IMR-90 (cell line): ENCODE results near the gene TFAM. TPM values are rescaled to one million over a fixed set of nuclear protein-coding genes. Genes with fewer than 3 reads are reported as not detected.

Experiments used
- ATAC-seq: fragments of 200-7000 bp; cut with Tn5 transposase; 2 replicates; pipeline ENCODE4 v1.9.1; 2020; ENCODE audit warnings: low read depth, mild to moderate bottlenecking, moderate library complexity
- BruUV-seq: library from RNA; stranded (reverse); fragments of 400-500 nt; replicated peaks from 2 replicates; lab custom pipeline; 2021; lab: Mats Ljungman, UMichigan
- CTCF ChIA-PET: fragments of 300-600 bp; formaldehyde crosslinking; extraction: SDS; loops from one replicate; lab custom pipeline; 2021; ENCODE audit warnings: antibody characterized with exemption; lab: Yijun Ruan, JAX
- POLR2A ChIA-PET: fragments of 300-600 bp; sonication (Branson Sonifier 250); formaldehyde crosslinking; loops from one replicate; lab custom pipeline; 2022; ENCODE audit warnings: antibody characterized with exemption; ENCODE audit not compliant: unreplicated experiment; lab: Charles Lee
- DNase-seq: peaks from one replicate; pipeline ENCODE4 v3.0.0; 2013
- H2AFZ ChIP-seq: replicated peaks from 2 replicates; pipeline ENCODE3; 2013; ENCODE audit warnings: low read length, mild to moderate bottlenecking; ENCODE audit not compliant: poor library complexity
- H2AK5ac ChIP-seq: 2 replicates; pipeline ENCODE4 v1.6.1; 2013; ENCODE audit warnings: low read depth, low read length, inconsistent platforms
- H2AK9ac ChIP-seq: replicated peaks from 2 replicates; pipeline ENCODE3; 2013; ENCODE audit warnings: mild to moderate bottlenecking, low read depth, low read length, moderate library complexity; ENCODE audit not compliant: poor library complexity
- H2BK120ac ChIP-seq: 2 replicates; pipeline ENCODE4 v1.6.1; 2013; ENCODE audit warnings: low read depth, low read length, inconsistent platforms
- H2BK15ac ChIP-seq: 3 replicates; pipeline ENCODE4 v1.6.1; 2013; ENCODE audit warnings: low read depth, low read length, inconsistent platforms
- H2BK20ac ChIP-seq: 2 replicates; pipeline ENCODE4 v1.6.1; 2013; ENCODE audit warnings: low read depth, mild to moderate bottlenecking, inconsistent platforms, low read length, moderate library complexity
- H2BK5ac ChIP-seq: 2 replicates; pipeline ENCODE4 v1.6.1; 2013; ENCODE audit warnings: mild to moderate bottlenecking, low read depth, low read length, inconsistent platforms; ENCODE audit not compliant: poor library complexity, severe bottlenecking
- H3K14ac ChIP-seq: replicated peaks from 2 replicates; pipeline ENCODE4 v1.6.1; 2013; ENCODE audit warnings: low read depth, low read length, inconsistent platforms
- H3K18ac ChIP-seq: 2 replicates; pipeline ENCODE4 v1.6.1; 2013; ENCODE audit warnings: low read depth, low read length, control low read depth
- H3K23ac ChIP-seq: 2 replicates; pipeline ENCODE4 v1.6.1; 2013; ENCODE audit warnings: low read depth, low read length, inconsistent platforms
- H3K27ac ChIP-seq: 2 replicates; pipeline ENCODE4 v1.5.1; 2013; ENCODE audit warnings: mild to moderate bottlenecking, control low read depth, low read length; ENCODE audit not compliant: insufficient read depth
- H3K27me3 ChIP-seq: 2 replicates; pipeline ENCODE4 v1.6.1; 2013; ENCODE audit warnings: low read length; ENCODE audit not compliant: control insufficient read depth, insufficient read depth
- H3K36me3 ChIP-seq: 2 replicates; pipeline ENCODE4 v1.6.1; 2013; ENCODE audit warnings: low read length, mixed read lengths; ENCODE audit not compliant: control insufficient read depth, insufficient read depth
- H3K4ac ChIP-seq: 2 replicates; pipeline ENCODE4 v1.6.1; 2013; ENCODE audit warnings: low read depth, low read length, inconsistent platforms
- H3K4me1 ChIP-seq: 2 replicates; pipeline ENCODE4 v1.6.1; 2013; ENCODE audit warnings: low read length, mixed read lengths; ENCODE audit not compliant: control insufficient read depth, insufficient read depth
- H3K4me2 ChIP-seq: 2 replicates; pipeline ENCODE4 v1.6.1; 2013; ENCODE audit warnings: low read depth, mild to moderate bottlenecking, control low read depth, low read length, moderate library complexity
- H3K4me3 ChIP-seq: 2 replicates; pipeline ENCODE4 v1.5.1; 2013; ENCODE audit warnings: low read depth, mild to moderate bottlenecking, control low read depth, low read length, moderate library complexity; ENCODE audit not compliant: insufficient read depth
- H3K56ac ChIP-seq: 2 replicates; pipeline ENCODE4 v1.6.1; 2013; ENCODE audit warnings: low read length, inconsistent platforms; ENCODE audit not compliant: insufficient read depth; ENCODE audit errors: extremely low read depth
- H3K79me1 ChIP-seq, 2 experiments: 2 replicates each; pipeline ENCODE4 v1.6.1; 2013; ENCODE audit warnings: low read length in 2 of 2, inconsistent platforms in 1 of 2, low read depth in 1 of 2
- H3K9ac ChIP-seq: 2 replicates; pipeline ENCODE4 v1.6.1; 2013; ENCODE audit warnings: low read depth, low read length, control low read depth
- H3K9me1 ChIP-seq: 2 replicates; pipeline ENCODE4 v1.6.1; 2013; ENCODE audit warnings: low read length, inconsistent platforms; ENCODE audit not compliant: insufficient read depth
- H3K9me3 ChIP-seq: 2 replicates; pipeline ENCODE4 v1.6.1; 2013; ENCODE audit warnings: low read length; ENCODE audit not compliant: control insufficient read depth, insufficient read depth
- H4K20me1 ChIP-seq: 2 replicates; pipeline ENCODE4 v1.6.1; 2013; ENCODE audit warnings: low read length, inconsistent platforms; ENCODE audit not compliant: insufficient read depth
- H4K5ac ChIP-seq: 2 replicates; pipeline ENCODE4 v1.6.1; 2013; ENCODE audit warnings: mild to moderate bottlenecking, low read depth, low read length, control low read depth
- H4K8ac ChIP-seq, 2 experiments: 2 replicates each; pipeline ENCODE4 v1.6.1; 2013; ENCODE audit warnings: low read depth in 2 of 2, low read length in 2 of 2, control low read depth in 1 of 2, inconsistent platforms in 1 of 2
- H4K91ac ChIP-seq: 2 replicates; pipeline ENCODE4 v1.6.1; 2013; ENCODE audit warnings: low read depth, low read length, inconsistent platforms; ENCODE audit not compliant: insufficient read depth
- BHLHE40 ChIP-seq: fragments of 150-350 bp; IDR thresholded peaks from 2 replicates; pipeline ENCODE4 v1.6.1; 2016; ENCODE audit warnings: mild to moderate bottlenecking, low read depth, low read length
- CEBPB ChIP-seq: IDR thresholded peaks from 2 replicates; pipeline ENCODE4 v1.6.1; 2012; ENCODE audit warnings: low read depth, low read length, improper control_type of control experiment
- CHD1 ChIP-seq: IDR thresholded peaks from 2 replicates; pipeline ENCODE4 v1.6.1; 2012; ENCODE audit warnings: low read depth, low read length, improper control_type of control experiment
- CTCF ChIP-seq: conservative IDR thresholded peaks from 2 replicates; pipeline ENCODE4 v1.5.1; 2012; ENCODE audit warnings: mild to moderate bottlenecking, low read depth, low read length, improper control_type of control experiment
- FOS ChIP-seq: fragments of 150-350 bp; IDR thresholded peaks from 2 replicates; pipeline ENCODE4 v1.6.1; 2016; ENCODE audit warnings: low read depth, low read length
- MAFK ChIP-seq: IDR thresholded peaks from 2 replicates; pipeline ENCODE4 v1.6.1; 2012; ENCODE audit warnings: low read depth, low read length, improper control_type of control experiment
- MAZ ChIP-seq: IDR thresholded peaks from 2 replicates; pipeline ENCODE4 v1.6.1; 2012; ENCODE audit warnings: low read depth, mild to moderate bottlenecking, low read length, improper control_type of control experiment, moderate library complexity, borderline replicate concordance
- MXI1 ChIP-seq: IDR thresholded peaks from 2 replicates; pipeline ENCODE4 v1.6.1; 2012; ENCODE audit warnings: low read depth, mild to moderate bottlenecking, low read length, moderate library complexity, borderline replicate concordance
- NFE2L2 ChIP-seq: fragments of 150-350 bp; IDR thresholded peaks from 2 replicates; pipeline ENCODE4 v1.6.1; 2016; ENCODE audit warnings: low read depth, mild to moderate bottlenecking, low read length
- POLR2A ChIP-seq: IDR thresholded peaks from 2 replicates; pipeline ENCODE4 v1.6.1; 2012; ENCODE audit warnings: mild to moderate bottlenecking, low read depth, low read length
- RAD21 ChIP-seq: IDR thresholded peaks from 2 replicates; pipeline ENCODE4 v1.6.1; 2012; ENCODE audit warnings: low read length, improper control_type of control experiment
- RCOR1 ChIP-seq: IDR thresholded peaks from 2 replicates; pipeline ENCODE4 v1.6.1; 2012; ENCODE audit warnings: mild to moderate bottlenecking, low read length, improper control_type of control experiment; ENCODE audit not compliant: insufficient replicate concordance
- RFX5 ChIP-seq: IDR thresholded peaks from 2 replicates; pipeline ENCODE4 v1.8.0; 2012; ENCODE audit warnings: low read depth, mild to moderate bottlenecking, low read length, moderate library complexity
- SMC3 ChIP-seq: fragments of 150-350 bp; IDR thresholded peaks from 2 replicates; pipeline ENCODE4 v1.6.1; 2016; ENCODE audit warnings: low read depth, mild to moderate bottlenecking, antibody characterized with exemption, low read length, moderate library complexity
- USF2 ChIP-seq: fragments of 150-350 bp; IDR thresholded peaks from 2 replicates; pipeline ENCODE4 v1.6.1; 2017; ENCODE audit warnings: mild to moderate bottlenecking, antibody characterized with exemption, low read length, low read depth
- WGBS, 2 experiments: methylation state at CpG; one replicate each; pipeline versions ENCODE4 v1.1.5 to v1.1.7; 2013; ENCODE audit warnings: missing lambda C conversion rate in 2 of 2; ENCODE audit not compliant: insufficient read length in 1 of 2; ENCODE audit errors: extremely low coverage in 2 of 2; 5-methylcytosine and 5-hydroxymethylcytosine counted together
- dilution Hi-C: fragments of 300-500 bp; cut with HindIII; formaldehyde crosslinking; loops from one replicate; pipeline ENCODE4 v1.14.3; 2018; ENCODE audit warnings: low sequenced_read_pairs; ENCODE audit not compliant: unreplicated experiment
- in situ Hi-C: fragments of 300-500 bp; cut with MboI; formaldehyde crosslinking; loops from 3 replicates; pipeline ENCODE4 v1.14.3; 2019; ENCODE audit warnings: low sequenced_read_pairs, inconsistent platforms, mixed read lengths
- intact Hi-C: fragments of 100-400 bp; cut with micrococcal nuclease; formaldehyde crosslinking; loops from 2 replicates; pipeline ENCODE4 v1.10.0; 2022
- polyA plus RNA-seq, 3 experiments: library from polyadenylated mRNA; depleted of rRNA; stranded (reverse); fragments of >200 nt; gene quantifications; 2 replicates each; pipeline ENCODE4 v1.2.3, GENCODE V29; 2012; ENCODE audit warnings: low replicate concordance in 1 of 3
- total RNA-seq: library from RNA; depleted of rRNA; stranded (reverse); fragments of >200 nt; gene quantifications from 2 replicates; pipeline ENCODE4 v1.2.3, GENCODE V29; 2012
- TF ChIP-seq, protein P1 (sequence below): fragments of 150-350 bp; IDR thresholded peaks from 2 replicates; pipeline ENCODE4 v1.6.1; 2016; ENCODE audit warnings: low read depth, mild to moderate bottlenecking, low read length, moderate library complexity, borderline replicate concordance

The TFAM gene
- total and polyA plus RNA-seq, 2 of the 4 experiments (the other 2 are of a cell fraction): 7.6 to 16.7 TPM

- TF ChIP-seq FOS (no peak), NFE2L2 (no peak), CHD1 (no peak), CTCF (no peak), BHLHE40 (no peak), MAZ (no peak), CEBPB (no peak), RCOR1 (no peak), MXI1 (no peak), USF2 (no peak), MAFK (no peak), SMC3 (no peak), RAD21 (no peak), RFX5 (no peak), POLR2A (no peak)
- TF ChIP-seq, protein P1, sequence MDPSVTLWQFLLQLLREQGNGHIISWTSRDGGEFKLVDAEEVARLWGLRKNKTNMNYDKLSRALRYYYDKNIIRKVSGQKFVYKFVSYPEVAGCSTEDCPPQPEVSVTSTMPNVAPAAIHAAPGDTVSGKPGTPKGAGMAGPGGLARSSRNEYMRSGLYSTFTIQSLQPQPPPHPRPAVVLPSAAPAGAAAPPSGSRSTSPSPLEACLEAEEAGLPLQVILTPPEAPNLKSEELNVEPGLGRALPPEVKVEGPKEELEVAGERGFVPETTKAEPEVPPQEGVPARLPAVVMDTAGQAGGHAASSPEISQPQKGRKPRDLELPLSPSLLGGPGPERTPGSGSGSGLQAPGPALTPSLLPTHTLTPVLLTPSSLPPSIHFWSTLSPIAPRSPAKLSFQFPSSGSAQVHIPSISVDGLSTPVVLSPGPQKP: no peak
- Histone ChIP-seq H3K4ac (0 out of 2 replicates have a peak overlapping the region, but pooled peaks have one; percentile 19), H3K36me3 (no peaks in the 10 kb centered on the region), H3K79me1 (no peaks in the 10 kb centered on the region), H3K9ac (no peak overlapping the region), H3K4me3 (no peak overlapping the region), H4K91ac (no peak overlapping the region), H2AK5ac (no peak overlapping the region), H3K9me3 (no peaks in the 10 kb centered on the region), H4K20me1 (no peaks in the 10 kb centered on the region), H2BK15ac (no peak overlapping the region; the same call in 2 of the 3 replicates), H2AFZ (no peak overlapping the region), H3K4me2 (no peak overlapping the region), H4K8ac (no peak overlapping the region), H2BK5ac (no peak overlapping the region), H2BK20ac (no peak overlapping the region), H3K56ac (no peak overlapping the region), H3K18ac (no peak overlapping the region), H4K5ac (peak overlapping the region; percentile 60; the same call in 1 of the 2 replicates), H3K27me3 (no peaks in the 10 kb centered on the region), H3K4me1 (no peaks in the 10 kb centered on the region), H2BK120ac (peak overlapping the region; percentile 16), H3K23ac (no peak overlapping the region), H2AK9ac (no peak overlapping the region), H3K9me1 (no peaks in the 10 kb centered on the region), H3K27ac (no peak overlapping the region), H3K14ac (0 out of 2 replicates have a peak overlapping the region, but pooled peaks have one; percentile 13)
- DNase-seq (no peak), ATAC-seq (peak; percentile 24; the same call in 1 of the 2 replicates)
- BruUV-seq: no TSS peak
- dilution Hi-C loops (no loop called here), in situ Hi-C loops (no loop called here), intact Hi-C loops (no loop called here)
- POLR2A ChIA-PET: no interaction called here
- CTCF ChIA-PET: interaction anchor here (1.2 kb wide), 1 partner anchor 60 kb away, joined by 3 read pairs; no protein-coding TSS in a partner anchor
- WGBS, 2 experiments: no CpG with 5 or more reads among the region's 6 CpGs
These were observed 59.7 kb downstream of the TFAM start for GRCh38 chr10:58444876-58445275.
